CD4-positive, alpha-beta T cell (primary cell): ENCODE measurements around the gene ANO9. TPM values are rescaled to one million over a fixed set of nuclear protein-coding genes. Genes with fewer than 3 reads are reported as not detected.

Experiments used
- ATAC-seq: fragments of 200-7000 bp; cut with Tn5 transposase; one replicate; pipeline ENCODE4 v1.10.0; 2022; ENCODE audit warnings: mild to moderate bottlenecking; ENCODE audit not compliant: poor library complexity
- CTCF ChIA-PET: fragments of 350-600 bp; sonication (Branson Sonifier 250); formaldehyde crosslinking; loops from one replicate; lab custom pipeline; 2021; ENCODE audit warnings: antibody characterized with exemption, inconsistent platforms; lab: Charles Lee
- POLR2A ChIA-PET: fragments of 350-600 bp; sonication (Branson Sonifier 250); formaldehyde crosslinking; loops from one replicate; lab custom pipeline; 2021; ENCODE audit warnings: antibody characterized with exemption, inconsistent platforms; lab: Charles Lee
- DNase-seq, 14 experiments: peaks; one replicate each; pipeline ENCODE4 v3.0.0-alpha.2; 2013 to 2020; ENCODE audit warnings: mixed read lengths in 2 of 14
- H3K27ac ChIP-seq, 2 donors: one replicate each; pipeline versions ENCODE4 v1.5.1 to v1.7.0; 2013; ENCODE audit warnings: low read length in 2 of 2, low read depth in 1 of 2, mild to moderate bottlenecking in 1 of 2
- H3K27me3 ChIP-seq, 2 experiments: 1 replicate in 1 of 2; 2 replicates in 1 of 2; pipeline versions ENCODE4 v1.6.1 to v1.7.0; 2013; ENCODE audit warnings: low read length in 2 of 2, control low read depth in 1 of 2, mild to moderate bottlenecking in 1 of 2, moderate library complexity in 1 of 2; ENCODE audit not compliant: insufficient read depth in 2 of 2, control insufficient read depth in 1 of 2
- H3K36me3 ChIP-seq: one replicate; pipeline ENCODE4 v1.6.1; 2013; ENCODE audit warnings: low read length, control low read depth; ENCODE audit not compliant: insufficient read depth
- H3K4me1 ChIP-seq: one replicate; pipeline ENCODE4 v1.6.1; 2013; ENCODE audit warnings: low read length, control low read depth; ENCODE audit not compliant: insufficient read depth
- H3K4me3 ChIP-seq: one replicate; pipeline ENCODE4 v1.5.1; 2013; ENCODE audit warnings: mild to moderate bottlenecking, low read length, moderate library complexity
- H3K9me3 ChIP-seq, 2 experiments: 1 replicate in 1 of 2; 2 replicates in 1 of 2; pipeline versions ENCODE4 v1.6.1 to v1.7.0; 2013; ENCODE audit warnings: low read length in 2 of 2, mild to moderate bottlenecking in 2 of 2, control low read depth in 1 of 2, moderate library complexity in 1 of 2; ENCODE audit not compliant: control insufficient read depth in 1 of 2, insufficient read depth in 1 of 2
- H3K27ac Mint-ChIP-seq: one replicate; pipeline ENCODE4 v1.8.0; 2020; ENCODE audit warnings: mixed read lengths
- H3K27me3 Mint-ChIP-seq: one replicate; pipeline ENCODE4 v1.8.0; 2021; ENCODE audit warnings: mixed read lengths
- H3K36me3 Mint-ChIP-seq: one replicate; pipeline ENCODE4 v1.8.0; 2021; ENCODE audit warnings: low read depth, mixed read lengths
- H3K4me1 Mint-ChIP-seq: one replicate; pipeline ENCODE4 v1.8.0; 2021; ENCODE audit warnings: low read depth, mixed read lengths
- H3K4me3 Mint-ChIP-seq: one replicate; pipeline ENCODE4 v1.8.0; 2020; ENCODE audit warnings: mild to moderate bottlenecking, mixed read lengths
- H3K9me3 Mint-ChIP-seq: one replicate; pipeline ENCODE4 v1.8.0; 2020; ENCODE audit warnings: mixed read lengths
- CTCF ChIP-seq: fragments of 200-600 bp; IDR thresholded peaks from one replicate; pipeline ENCODE4 v1.8.0; 2022; ENCODE audit warnings: antibody characterized with exemption, mild to moderate bottlenecking
- intact Hi-C, 2 experiments: fragments of 100-400 bp; cut with DNase I in 1 of 2; cut with micrococcal nuclease in 1 of 2; formaldehyde crosslinking; loops; one replicate each; pipeline versions ENCODE4 v1.15.1 to v1.9.0; 2023 to 2025; cut with DNase I, micrococcal nuclease
- total RNA-seq, 174 experiments: library from RNA in 2 of 174; stranded (reverse) in 2 of 174; gene quantifications; one replicate each; pipeline ENCODE4 v1.2.3 and lab custom pipeline; 2021 to 2026

The ANO9 gene
- total RNA-seq, 2 experiments from 2014 or later, result 109 to 114 TPM

DNA sequence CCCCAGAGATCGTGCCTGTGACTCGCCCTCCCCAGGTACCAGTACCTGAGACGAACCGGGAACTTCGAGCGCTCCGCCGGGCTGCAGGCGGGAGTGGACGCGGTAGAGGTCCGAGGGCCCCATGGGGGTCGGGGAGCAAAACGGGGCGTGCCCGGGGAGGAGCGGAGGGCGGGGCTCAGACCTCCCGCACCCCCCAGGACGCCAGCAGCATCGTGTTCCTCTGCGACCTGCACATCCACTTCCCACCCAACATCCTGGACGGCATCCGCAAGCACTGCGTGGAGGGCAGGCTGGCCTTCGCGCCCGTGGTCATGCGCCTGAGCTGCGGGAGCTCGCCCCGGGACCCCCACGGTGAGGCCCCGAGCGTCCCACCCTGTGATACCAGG lies 61.7 kb downstream of the ANO9 start:
- Mint-ChIP-seq H3K27ac (no peak overlapping the region), H3K4me1 (peaks cover 4% of the 10 kb centered on the region), H3K36me3 (no peaks in the 10 kb centered on the region), H3K27me3 (peaks cover 20% of the 10 kb centered on the region), H3K4me3 (no peak overlapping the region), H3K9me3 (no peaks in the 10 kb centered on the region)
- Histone ChIP-seq H3K4me1 (no peaks in the 10 kb centered on the region), H3K36me3 (no peaks in the 10 kb centered on the region), H3K4me3 (no peak overlapping the region), H3K27me3 (no peaks in the 10 kb centered on the region), H3K27ac (no peak overlapping the region), H3K9me3 (peaks cover 0 to 7% of the 10 kb centered on the region in 2 experiments)
- ChIA-PET CTCF (no interaction called here), POLR2A (no interaction called here)
- no peak for ATAC-seq
- no peak for TF ChIP-seq CTCF
- intact Hi-C loops, result no loop called here
- DNase-seq, result no peak

DNA sequence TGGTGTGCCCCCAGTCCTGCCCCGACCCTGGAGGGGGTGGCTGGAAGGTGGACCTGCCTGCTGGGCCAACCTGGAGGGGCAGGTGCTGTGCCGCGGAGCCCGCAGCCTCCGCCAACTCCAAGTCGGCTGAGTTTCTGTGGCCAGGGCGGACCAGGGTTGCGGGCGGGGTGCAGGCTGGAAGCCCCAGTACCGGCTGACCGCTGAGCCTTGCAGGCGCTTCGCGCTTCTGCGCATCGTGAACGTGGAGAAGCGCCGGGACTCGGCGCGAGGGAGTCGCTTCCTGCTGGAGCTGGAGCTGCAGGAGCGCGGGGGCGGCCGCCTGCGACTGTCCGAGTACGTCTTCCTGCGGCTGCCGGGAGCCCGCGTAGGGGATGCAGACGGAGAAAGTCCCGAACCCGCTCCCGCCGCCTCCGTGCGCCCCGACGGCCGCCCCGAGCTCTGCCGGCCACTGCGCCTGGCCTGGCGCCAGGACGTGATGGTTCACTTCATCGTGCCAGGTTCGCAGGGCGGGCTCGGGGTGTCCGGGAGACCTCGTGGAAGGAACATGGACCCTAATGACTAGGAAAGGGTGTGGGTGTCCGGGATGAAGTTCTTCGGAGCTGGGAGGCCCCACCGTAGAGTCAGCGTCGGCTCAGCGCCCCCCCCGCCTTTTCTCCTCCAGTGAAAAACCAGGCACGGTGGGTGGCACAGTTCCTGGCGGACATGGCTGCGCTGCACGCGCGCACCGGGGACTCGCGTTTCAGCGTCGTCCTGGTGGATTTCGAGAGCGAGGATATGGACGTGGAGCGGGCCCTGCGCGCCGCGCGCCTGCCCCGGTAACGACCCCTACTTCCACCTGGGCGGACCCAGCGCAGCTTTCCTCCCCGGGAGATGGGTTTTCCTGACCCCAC lies 62.4 kb downstream of the ANO9 start:
- peaks cover 4% of the 10 kb centered on the region for H3K4me1 Mint-ChIP-seq
- no peaks in the 10 kb centered on the region for H3K9me3 Mint-ChIP-seq
- no peak overlapping the region for H3K27ac ChIP-seq
- H3K36me3 ChIP-seq, result no peaks in the 10 kb centered on the region
- ChIA-PET CTCF (no interaction called here), POLR2A (no interaction called here)
- no peak overlapping the region for H3K27ac Mint-ChIP-seq
- peaks cover 20% of the 10 kb centered on the region for H3K27me3 Mint-ChIP-seq
- DNase-seq, result no peak
- no peak for ATAC-seq
- no peaks in the 10 kb centered on the region for H3K27me3 ChIP-seq
- H3K4me1 ChIP-seq, result no peaks in the 10 kb centered on the region
- intact Hi-C loops, result no loop called here
- TF ChIP-seq CTCF, result no peak
- H3K36me3 Mint-ChIP-seq, result no peaks in the 10 kb centered on the region
- H3K9me3 ChIP-seq, result peaks cover 0 to 8% of the 10 kb centered on the region in 2 experiments
- no peak overlapping the region for H3K4me3 ChIP-seq
- H3K4me3 Mint-ChIP-seq, result no peak overlapping the region

DNA sequence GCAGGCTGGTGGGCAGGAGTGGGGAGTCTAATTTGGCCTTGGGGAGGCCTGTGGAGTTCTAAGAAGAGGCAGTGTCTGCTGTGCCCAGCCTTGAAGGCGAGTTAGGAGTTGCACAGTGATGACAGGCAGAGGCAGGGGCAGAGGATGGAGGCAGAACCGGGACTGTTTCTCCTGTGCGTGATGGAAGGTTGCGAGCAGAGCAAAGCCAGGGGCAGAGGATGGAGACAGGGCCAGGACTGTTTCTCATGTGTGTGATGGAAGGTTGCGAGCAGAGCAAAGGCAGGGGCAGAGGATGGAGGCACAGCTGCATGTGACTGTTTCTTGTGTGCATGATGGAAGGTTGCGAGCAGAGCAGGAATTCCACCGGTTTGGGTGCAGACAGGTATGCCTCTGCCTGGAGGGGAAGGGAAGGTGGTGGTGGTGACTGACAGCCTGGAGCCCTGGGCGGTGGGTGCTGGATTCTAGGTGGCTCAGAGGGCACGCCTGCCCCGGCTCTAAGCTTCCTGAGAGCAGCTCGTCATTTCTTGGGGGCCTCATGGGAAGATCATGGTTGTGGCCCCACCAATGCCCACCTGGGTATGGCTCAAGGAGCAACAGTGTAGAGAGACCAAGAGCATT lies 63.8 kb downstream of the ANO9 start:
- DNase-seq, result no peak
- Histone ChIP-seq H3K27ac (no peak overlapping the region), H3K9me3 (peaks cover 0 to 8% of the 10 kb centered on the region in 2 experiments), H3K4me3 (no peak overlapping the region), H3K4me1 (no peaks in the 10 kb centered on the region), H3K27me3 (no peaks in the 10 kb centered on the region), H3K36me3 (no peaks in the 10 kb centered on the region)
- H3K4me1 Mint-ChIP-seq, result peaks cover 4% of the 10 kb centered on the region
- H3K27me3 Mint-ChIP-seq, result peaks cover 17% of the 10 kb centered on the region
- CTCF ChIA-PET, result no interaction called here
- no peaks in the 10 kb centered on the region for H3K36me3 Mint-ChIP-seq
- POLR2A ChIA-PET, result no interaction called here
- H3K4me3 Mint-ChIP-seq, result no peak overlapping the region
- no peak overlapping the region for H3K27ac Mint-ChIP-seq
- TF ChIP-seq CTCF, result no peak
- no peak for ATAC-seq
- intact Hi-C loops, result no loop called here
- H3K9me3 Mint-ChIP-seq, result peaks cover 2% of the 10 kb centered on the region
